ENCODE measurements around the gene S100A6.

GRCh38 chr1:153487707-153488106 is 48.1 kb downstream of the S100A6 start:
- TF ChIP-seq CTCF (IDR thresholded peaks at IDR 0.05) = no peak
- no peak for TF ChIP-seq POLR2A (IDR thresholded peaks at IDR 0.05)
- TF ChIP-seq POLR2AphosphoS5 (IDR thresholded peaks at IDR 0.05) = no peak
- no peak for TF ChIP-seq EP300 (IDR thresholded peaks at IDR 0.05)

Data from gastroesophageal sphincter (tissue), 3 donors.